Measurements from ENCODE around the gene ZNF408. TPM values are rescaled to one million over a fixed set of nuclear protein-coding genes. Genes with fewer than 3 reads are reported as not detected.

Gene ZNF408
- total and polyA plus RNA-seq, 2 of the 13 experiments (the other 11 are each of a cell fraction or from before 2014, with no cell fraction given), result 11.2 to 12.5 TPM

DNA sequence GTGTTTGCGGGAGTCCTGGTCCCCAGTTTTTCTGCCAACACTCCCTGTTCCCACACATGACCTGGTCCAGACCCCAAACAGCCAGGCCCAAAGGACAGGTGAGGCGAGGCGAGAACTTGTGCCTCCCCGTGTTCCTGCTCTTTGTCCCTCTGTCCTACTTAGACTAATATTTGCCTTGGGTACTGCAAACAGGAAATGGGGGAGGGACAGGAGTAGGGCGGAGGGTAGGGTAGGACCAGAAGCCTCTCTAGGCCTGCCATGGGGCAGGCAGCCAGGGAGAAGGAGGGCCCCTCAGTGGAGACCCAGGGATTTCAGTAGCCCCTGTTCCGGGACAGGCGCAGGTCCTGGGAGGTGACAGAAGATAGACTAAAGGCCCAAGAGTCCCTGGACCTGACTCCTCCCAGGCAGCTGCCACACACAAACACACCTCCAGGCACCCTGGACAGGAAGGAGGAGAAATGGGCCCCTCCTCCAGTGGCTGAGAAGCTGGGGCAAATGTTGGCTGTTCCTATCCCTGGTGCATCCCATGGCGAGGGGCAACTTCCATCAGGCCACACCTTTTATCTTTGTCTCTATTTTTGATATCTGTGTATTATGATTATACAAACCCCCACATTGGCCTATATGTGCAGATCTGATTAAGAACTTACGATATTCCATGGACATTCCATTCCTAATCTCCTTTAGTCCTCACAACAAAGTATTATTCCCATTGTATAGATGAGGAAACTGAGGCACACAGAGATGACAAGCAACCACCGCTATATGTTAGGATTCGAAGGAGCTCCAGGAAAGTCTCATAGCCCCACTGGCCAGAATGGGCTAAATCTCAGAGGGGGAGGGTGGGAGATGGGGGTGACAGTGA is 17.6 kb downstream of the ZNF408 start (continued):
- TF ChIP-seq ZNF207 (IDR thresholded peaks at IDR 0.05; ENCODE audit: borderline replicate concordance), result no peak
- TF ChIP-seq ZNF747 (CRISPR knock-in tag; IDR thresholded peaks at IDR 0.05; ENCODE audit: borderline replicate concordance), result peak; percentile 59; the same call in 1 of the 2 replicates
- TF ChIP-seq, protein P1, sequence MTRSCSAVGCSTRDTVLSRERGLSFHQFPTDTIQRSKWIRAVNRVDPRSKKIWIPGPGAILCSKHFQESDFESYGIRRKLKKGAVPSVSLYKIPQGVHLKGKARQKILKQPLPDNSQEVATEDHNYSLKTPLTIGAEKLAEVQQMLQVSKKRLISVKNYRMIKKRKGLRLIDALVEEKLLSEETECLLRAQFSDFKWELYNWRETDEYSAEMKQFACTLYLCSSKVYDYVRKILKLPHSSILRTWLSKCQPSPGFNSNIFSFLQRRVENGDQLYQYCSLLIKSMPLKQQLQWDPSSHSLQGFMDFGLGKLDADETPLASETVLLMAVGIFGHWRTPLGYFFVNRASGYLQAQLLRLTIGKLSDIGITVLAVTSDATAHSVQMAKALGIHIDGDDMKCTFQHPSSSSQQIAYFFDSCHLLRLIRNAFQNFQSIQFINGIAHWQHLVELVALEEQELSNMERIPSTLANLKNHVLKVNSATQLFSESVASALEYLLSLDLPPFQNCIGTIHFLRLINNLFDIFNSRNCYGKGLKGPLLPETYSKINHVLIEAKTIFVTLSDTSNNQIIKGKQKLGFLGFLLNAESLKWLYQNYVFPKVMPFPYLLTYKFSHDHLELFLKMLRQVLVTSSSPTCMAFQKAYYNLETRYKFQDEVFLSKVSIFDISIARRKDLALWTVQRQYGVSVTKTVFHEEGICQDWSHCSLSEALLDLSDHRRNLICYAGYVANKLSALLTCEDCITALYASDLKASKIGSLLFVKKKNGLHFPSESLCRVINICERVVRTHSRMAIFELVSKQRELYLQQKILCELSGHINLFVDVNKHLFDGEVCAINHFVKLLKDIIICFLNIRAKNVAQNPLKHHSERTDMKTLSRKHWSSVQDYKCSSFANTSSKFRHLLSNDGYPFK (CRISPR knock-in tag; IDR thresholded peaks at IDR 0.05; ENCODE audit: borderline replicate concordance), result peak; percentile 40; the same call in 1 of the 2 replicates
- peak; percentile 56; the same call in 1 of the 2 replicates for TF ChIP-seq KDM5B (CRISPR knock-in tag; IDR thresholded peaks at IDR 0.05; ENCODE audit: borderline replicate concordance)
- no peak for TF ChIP-seq MAFK (conservative IDR thresholded peaks at IDR 0.05 in 1 of 2, IDR thresholded peaks at IDR 0.05 in 1 of 2; ENCODE audit: low read length in 2 of 2)
- TF ChIP-seq ZNF780A (CRISPR knock-in tag; IDR thresholded peaks at IDR 0.05), result no peak; the same call in 1 of the 2 replicates
- TF ChIP-seq MAFG (CRISPR knock-in tag; IDR thresholded peaks at IDR 0.05), result no peak
- TF ChIP-seq ZNF30 (CRISPR knock-in tag; IDR thresholded peaks at IDR 0.05), result 0 out of 2 replicates have a peak, but pooled peaks have one; percentile 33
- TF ChIP-seq FOXC1 (CRISPR knock-in tag; IDR thresholded peaks at IDR 0.05; ENCODE audit: borderline replicate concordance), result peak; percentile 91
- no peak for TF ChIP-seq ZNF10 (CRISPR knock-in tag; IDR thresholded peaks at IDR 0.05; ENCODE audit: borderline replicate concordance, low read depth)
- TF ChIP-seq KAT8 (CRISPR knock-in tag; IDR thresholded peaks at IDR 0.05), result peak; percentile 87
- TF ChIP-seq ZNF326 (CRISPR knock-in tag; IDR thresholded peaks at IDR 0.05; ENCODE audit: borderline replicate concordance), result no peak
- peak; percentile 98 for TF ChIP-seq SP5 (CRISPR knock-in tag; IDR thresholded peaks at IDR 0.05; ENCODE audit: borderline replicate concordance, low read depth)
- no peak for TF ChIP-seq GZF1 (CRISPR knock-in tag; IDR thresholded peaks at IDR 0.05)
- peak; percentile 80; the same call in 1 of the 2 replicates for TF ChIP-seq ZNF644 (CRISPR knock-in tag; IDR thresholded peaks at IDR 0.05; ENCODE audit: low read depth)
- TF ChIP-seq ZNF563 (CRISPR knock-in tag; IDR thresholded peaks at IDR 0.05), result 0 out of 2 replicates have a peak, but pooled peaks have one; percentile 70
- peak; percentile 72 for TF ChIP-seq POLR2AphosphoS5 (IDR thresholded peaks at IDR 0.05; ENCODE audit: low read depth, low read length)
- TF ChIP-seq, protein P2, sequence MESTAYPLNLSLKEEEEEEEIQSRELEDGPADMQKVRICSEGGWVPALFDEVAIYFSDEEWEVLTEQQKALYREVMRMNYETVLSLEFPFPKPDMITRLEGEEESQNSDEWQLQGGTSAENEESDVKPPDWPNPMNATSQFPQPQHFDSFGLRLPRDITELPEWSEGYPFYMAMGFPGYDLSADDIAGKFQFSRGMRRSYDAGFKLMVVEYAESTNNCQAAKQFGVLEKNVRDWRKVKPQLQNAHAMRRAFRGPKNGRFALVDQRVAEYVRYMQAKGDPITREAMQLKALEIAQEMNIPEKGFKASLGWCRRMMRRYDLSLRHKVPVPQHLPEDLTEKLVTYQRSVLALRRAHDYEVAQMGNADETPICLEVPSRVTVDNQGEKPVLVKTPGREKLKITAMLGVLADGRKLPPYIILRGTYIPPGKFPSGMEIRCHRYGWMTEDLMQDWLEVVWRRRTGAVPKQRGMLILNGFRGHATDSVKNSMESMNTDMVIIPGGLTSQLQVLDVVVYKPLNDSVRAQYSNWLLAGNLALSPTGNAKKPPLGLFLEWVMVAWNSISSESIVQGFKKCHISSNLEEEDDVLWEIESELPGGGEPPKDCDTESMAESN (CRISPR knock-in tag; conservative IDR thresholded peaks at IDR 0.05), result peak; percentile 75
- TF ChIP-seq, protein P3, sequence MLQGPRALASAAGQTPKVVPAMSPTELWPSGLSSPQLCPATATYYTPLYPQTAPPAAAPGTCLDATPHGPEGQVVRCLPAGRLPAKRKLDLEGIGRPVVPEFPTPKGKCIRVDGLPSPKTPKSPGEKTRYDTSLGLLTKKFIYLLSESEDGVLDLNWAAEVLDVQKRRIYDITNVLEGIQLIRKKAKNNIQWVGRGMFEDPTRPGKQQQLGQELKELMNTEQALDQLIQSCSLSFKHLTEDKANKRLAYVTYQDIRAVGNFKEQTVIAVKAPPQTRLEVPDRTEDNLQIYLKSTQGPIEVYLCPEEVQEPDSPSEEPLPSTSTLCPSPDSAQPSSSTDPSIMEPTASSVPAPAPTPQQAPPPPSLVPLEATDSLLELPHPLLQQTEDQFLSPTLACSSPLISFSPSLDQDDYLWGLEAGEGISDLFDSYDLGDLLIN (CRISPR knock-in tag; IDR thresholded peaks at IDR 0.05; ENCODE audit: borderline replicate concordance), result no peak
- TF ChIP-seq ZKSCAN1 (IDR thresholded peaks at IDR 0.05; ENCODE audit: low read length), result no peak
- peak in 1 of 2 experiments; percentile 89; a peak in 2 of 4 replicates for TF ChIP-seq KLF16 (CRISPR knock-in tag; IDR thresholded peaks at IDR 0.05)
- no peak for TF ChIP-seq ZNF296 (CRISPR knock-in tag; conservative IDR thresholded peaks at IDR 0.05)
- peak; percentile 95 for TF ChIP-seq ELF3 (CRISPR knock-in tag; IDR thresholded peaks at IDR 0.05)
- peak; percentile 81 for TF ChIP-seq THAP11 (CRISPR knock-in tag; IDR thresholded peaks at IDR 0.05)
- TF ChIP-seq ADNP (CRISPR knock-in tag; IDR thresholded peaks at IDR 0.05), result peak; percentile 32
